ENCODE results near the gene NFE2. TPM values are rescaled to one million over a fixed set of nuclear protein-coding genes. Genes with fewer than 3 reads are reported as not detected.

Gene NFE2
- total RNA-seq, 1 donor from 2014 or later = not detected

DNA sequence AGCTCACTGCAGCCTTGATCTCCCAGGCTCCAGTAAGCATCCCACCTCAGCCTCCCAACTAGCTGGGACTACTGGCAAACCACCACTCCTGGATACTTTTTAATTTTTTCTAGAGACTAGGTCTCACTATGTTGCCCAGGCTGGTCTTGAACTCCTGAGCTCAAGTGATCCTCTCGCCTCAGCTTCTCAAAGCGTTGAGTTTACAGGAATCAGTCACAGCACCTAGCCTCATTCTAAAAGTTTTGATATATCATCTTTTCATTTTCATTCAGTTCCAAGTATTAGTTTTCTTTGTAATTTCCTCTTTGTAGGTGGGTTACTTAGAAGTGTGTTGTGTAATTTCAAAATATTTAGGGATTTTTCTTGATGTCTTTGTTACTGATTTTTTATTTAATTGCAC is 30.5 kb downstream of the NFE2 start:
- Mint-ChIP-seq H3K9me3 (ENCODE audit: low read depth) (no peaks in the 10 kb centered on the region), H3K27me3 (ENCODE audit: low read depth) (no peaks in the 10 kb centered on the region), H3K27ac (ENCODE audit: unreplicated experiment) (no peak overlapping the region), H3K4me3 (ENCODE audit: unreplicated experiment) (no peak overlapping the region), H3K4me1 (ENCODE audit: low read depth) (peaks cover 16% of the 10 kb centered on the region), H3K36me3 (ENCODE audit: low read depth) (peaks cover 2% of the 10 kb centered on the region)
- TF ChIP-seq, protein P1, sequence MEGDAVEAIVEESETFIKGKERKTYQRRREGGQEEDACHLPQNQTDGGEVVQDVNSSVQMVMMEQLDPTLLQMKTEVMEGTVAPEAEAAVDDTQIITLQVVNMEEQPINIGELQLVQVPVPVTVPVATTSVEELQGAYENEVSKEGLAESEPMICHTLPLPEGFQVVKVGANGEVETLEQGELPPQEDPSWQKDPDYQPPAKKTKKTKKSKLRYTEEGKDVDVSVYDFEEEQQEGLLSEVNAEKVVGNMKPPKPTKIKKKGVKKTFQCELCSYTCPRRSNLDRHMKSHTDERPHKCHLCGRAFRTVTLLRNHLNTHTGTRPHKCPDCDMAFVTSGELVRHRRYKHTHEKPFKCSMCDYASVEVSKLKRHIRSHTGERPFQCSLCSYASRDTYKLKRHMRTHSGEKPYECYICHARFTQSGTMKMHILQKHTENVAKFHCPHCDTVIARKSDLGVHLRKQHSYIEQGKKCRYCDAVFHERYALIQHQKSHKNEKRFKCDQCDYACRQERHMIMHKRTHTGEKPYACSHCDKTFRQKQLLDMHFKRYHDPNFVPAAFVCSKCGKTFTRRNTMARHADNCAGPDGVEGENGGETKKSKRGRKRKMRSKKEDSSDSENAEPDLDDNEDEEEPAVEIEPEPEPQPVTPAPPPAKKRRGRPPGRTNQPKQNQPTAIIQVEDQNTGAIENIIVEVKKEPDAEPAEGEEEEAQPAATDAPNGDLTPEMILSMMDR (IDR thresholded peaks at IDR 0.05) = no peak
- no peak for DNase-seq (ENCODE audit: low spot score)

DNA sequence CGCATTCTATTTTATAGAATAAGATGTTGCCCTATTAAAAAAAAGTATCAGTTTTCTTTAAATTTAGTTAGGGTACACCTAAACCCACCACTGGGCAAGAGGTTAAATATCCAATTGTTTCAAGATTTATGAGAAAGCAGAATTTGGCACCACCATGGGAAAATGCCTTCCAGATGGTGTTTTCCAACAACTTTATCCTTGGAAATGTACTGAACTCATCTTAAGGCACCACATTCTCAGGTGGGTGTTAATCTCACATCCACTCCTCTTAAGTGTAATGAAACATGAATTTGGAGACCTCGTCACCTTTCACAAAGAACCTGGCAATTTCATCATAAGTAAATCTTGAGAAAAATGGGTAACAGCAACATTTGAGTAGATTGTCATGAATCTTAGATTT is 34.0 kb downstream of the NFE2 start:
- H3K4me1 Mint-ChIP-seq (ENCODE audit: low read depth) = peaks cover 14% of the 10 kb centered on the region
- TF ChIP-seq, protein P1 (IDR thresholded peaks at IDR 0.05) = no peak
- H3K9me3 Mint-ChIP-seq (ENCODE audit: low read depth) = no peaks in the 10 kb centered on the region
- H3K27me3 Mint-ChIP-seq (ENCODE audit: low read depth) = no peaks in the 10 kb centered on the region
- no peak overlapping the region for H3K4me3 Mint-ChIP-seq (ENCODE audit: unreplicated experiment)
- H3K36me3 Mint-ChIP-seq (ENCODE audit: low read depth) = no peaks in the 10 kb centered on the region
- no peak for DNase-seq (ENCODE audit: low spot score)
- no peak overlapping the region for H3K27ac Mint-ChIP-seq (ENCODE audit: unreplicated experiment)

DNA sequence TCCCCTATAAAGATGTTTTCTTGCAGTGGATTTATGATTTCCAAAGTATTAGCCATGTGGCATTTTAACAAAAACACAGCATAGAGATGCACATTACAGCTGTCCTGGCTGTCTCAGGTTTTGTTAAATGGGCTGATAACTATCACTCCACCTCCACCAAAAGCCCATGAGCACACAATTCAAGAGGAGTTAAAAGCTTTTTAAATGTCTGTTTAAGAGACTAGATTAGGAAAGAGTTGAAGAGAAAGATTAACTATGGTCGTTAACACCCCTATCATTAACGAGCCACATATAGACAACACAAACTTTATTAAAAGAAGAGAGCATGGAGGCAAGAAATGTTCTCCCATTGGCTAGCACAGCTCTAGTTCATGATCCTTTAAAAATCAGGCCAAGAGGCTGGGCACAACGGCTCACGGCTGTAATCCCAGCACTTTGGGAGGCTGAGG is 35.4 kb downstream of the NFE2 start:
- H3K9me3 Mint-ChIP-seq (ENCODE audit: low read depth) = no peaks in the 10 kb centered on the region
- no peak overlapping the region for H3K27ac Mint-ChIP-seq (ENCODE audit: unreplicated experiment)
- H3K36me3 Mint-ChIP-seq (ENCODE audit: low read depth) = no peaks in the 10 kb centered on the region
- DNase-seq (ENCODE audit: low spot score) = no peak
- no peak overlapping the region for H3K4me3 Mint-ChIP-seq (ENCODE audit: unreplicated experiment)
- TF ChIP-seq, protein P1 (IDR thresholded peaks at IDR 0.05) = no peak
- H3K27me3 Mint-ChIP-seq (ENCODE audit: low read depth) = no peaks in the 10 kb centered on the region
- H3K4me1 Mint-ChIP-seq (ENCODE audit: low read depth) = peaks cover 25% of the 10 kb centered on the region

DNA sequence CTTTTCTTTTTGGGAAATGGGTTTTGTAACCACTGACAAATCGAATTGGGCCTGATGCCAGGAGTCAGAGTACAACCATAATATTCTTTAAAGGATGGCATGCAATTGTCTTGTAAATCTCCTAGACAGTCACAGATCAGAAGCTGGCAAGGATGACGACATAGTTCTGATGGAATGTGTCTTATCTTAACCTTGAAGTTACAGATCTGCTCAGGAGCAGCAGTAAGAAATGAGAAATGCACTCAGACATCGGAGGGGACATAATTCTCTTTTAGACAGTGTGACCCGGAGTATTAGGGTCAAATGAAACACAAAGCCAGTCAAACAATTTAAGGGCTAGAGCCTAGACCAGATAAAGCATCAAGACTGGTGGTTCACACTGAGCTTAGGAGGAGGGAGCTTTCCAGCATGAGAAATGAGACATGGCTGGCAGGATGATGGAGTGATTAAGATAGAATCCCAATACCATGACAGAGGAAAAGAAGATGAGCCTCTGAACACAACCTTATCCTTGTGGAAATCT is 38.4 kb downstream of the NFE2 start:
- no peaks in the 10 kb centered on the region for H3K9me3 Mint-ChIP-seq (ENCODE audit: low read depth)
- peak overlapping the region; percentile 94 for H3K27ac Mint-ChIP-seq (ENCODE audit: unreplicated experiment)
- peaks cover 55% of the 10 kb centered on the region for H3K4me1 Mint-ChIP-seq (ENCODE audit: low read depth)
- peaks cover 1% of the 10 kb centered on the region for H3K36me3 Mint-ChIP-seq (ENCODE audit: low read depth)
- TF ChIP-seq, protein P1 (IDR thresholded peaks at IDR 0.05) = no peak
- DNase-seq (ENCODE audit: low spot score) = no peak
- H3K27me3 Mint-ChIP-seq (ENCODE audit: low read depth) = no peaks in the 10 kb centered on the region
- H3K4me3 Mint-ChIP-seq (ENCODE audit: unreplicated experiment) = no peak overlapping the region

DNA sequence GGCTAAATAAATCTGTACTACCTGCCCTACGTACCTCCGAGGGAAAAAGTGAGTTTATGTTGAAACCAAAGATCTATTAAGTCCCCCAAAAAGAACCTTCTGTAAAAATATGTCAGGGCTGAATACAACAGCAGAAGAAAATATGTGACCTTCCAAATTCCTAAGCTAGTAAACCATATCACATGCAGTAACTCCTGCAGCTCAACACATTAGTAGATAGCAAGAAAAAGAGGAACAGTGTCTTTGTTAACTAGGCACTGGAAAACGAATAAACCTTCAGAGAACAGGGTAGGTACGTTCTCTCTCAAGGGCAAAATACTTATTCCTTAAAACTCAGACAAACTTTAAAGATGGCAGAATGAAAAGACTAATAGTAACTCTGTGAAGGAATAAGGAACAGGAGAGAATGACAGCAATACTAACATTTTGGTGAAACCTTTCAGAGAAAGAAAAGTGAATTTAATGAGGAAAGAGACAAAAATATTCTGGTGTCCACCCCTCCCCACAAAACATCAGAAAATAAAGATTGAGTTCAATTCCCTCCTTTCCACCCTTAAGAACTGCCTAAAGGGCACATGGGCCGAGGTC is 38.9 kb downstream of the NFE2 start:
- Mint-ChIP-seq H3K9me3 (ENCODE audit: low read depth) (no peaks in the 10 kb centered on the region), H3K27ac (ENCODE audit: unreplicated experiment) (peak overlapping the region; percentile 94), H3K4me3 (ENCODE audit: unreplicated experiment) (no peak overlapping the region), H3K36me3 (ENCODE audit: low read depth) (peaks cover 2% of the 10 kb centered on the region), H3K27me3 (ENCODE audit: low read depth) (no peaks in the 10 kb centered on the region), H3K4me1 (ENCODE audit: low read depth) (peaks cover 60% of the 10 kb centered on the region)
- no peak for DNase-seq (ENCODE audit: low spot score)
- TF ChIP-seq, protein P1 (IDR thresholded peaks at IDR 0.05) = no peak
